SU-DHL-6 (cell line): ENCODE results near the gene CHI3L2.

Source experiments
- H2AFZ ChIP-seq: fragments of 200-600 bp; sonication (generic); 2 replicates; pipeline ENCODE4 v1.6.1; 2014; ENCODE audit warnings: low read depth, mild to moderate bottlenecking, moderate library complexity, mixed read lengths, antibody characterized with exemption, low read length; ENCODE audit not compliant: severe bottlenecking
- H3F3A ChIP-seq: fragments of 200-600 bp; shearing (Covaris generic); 2 replicates; pipeline ENCODE4 v1.6.0; 2016; ENCODE audit warnings: antibody characterized with exemption, mild to moderate bottlenecking; ENCODE audit not compliant: insufficient read depth
- H3K27ac ChIP-seq: fragments of 200-600 bp; sonication (generic); 2 replicates; pipeline ENCODE4 v1.5.1; 2016; ENCODE audit warnings: low read depth, mild to moderate bottlenecking, low read length, moderate library complexity, mixed read lengths
- H3K27me3 ChIP-seq: fragments of 200-600 bp; sonication (generic), shearing (Covaris generic); 2 replicates; pipeline ENCODE4 v1.6.0; 2014; ENCODE audit warnings: mild to moderate bottlenecking, low read length
- H3K36me3 ChIP-seq: fragments of 200-600 bp; sonication (generic); 2 replicates; pipeline ENCODE4 v1.6.1; 2014; ENCODE audit warnings: mild to moderate bottlenecking, low read length, mixed read lengths
- H3K4me2 ChIP-seq: fragments of 300-600, 200-600 bp; shearing (Covaris generic), sonication (generic); 2 replicates; pipeline ENCODE4 v1.6.0; 2014; ENCODE audit warnings: low read length, low read depth, mild to moderate bottlenecking; ENCODE audit not compliant: poor library complexity, severe bottlenecking
- H3K4me3 ChIP-seq: fragments of 200-600 bp; sonication (generic); 2 replicates; pipeline ENCODE4 v1.5.1; 2014; ENCODE audit warnings: antibody characterized with exemption, low read length, mild to moderate bottlenecking, mixed read lengths; ENCODE audit not compliant: insufficient read depth, poor library complexity, severe bottlenecking
- H3K79me2 ChIP-seq: fragments of 200-600 bp; sonication (generic); 2 replicates; pipeline ENCODE4 v1.6.1; 2014; ENCODE audit warnings: mild to moderate bottlenecking, low read length, moderate library complexity; ENCODE audit not compliant: insufficient read depth
- H3K9ac ChIP-seq: fragments of 200-600 bp; sonication (generic); 2 replicates; pipeline ENCODE4 v1.7.0; 2014; ENCODE audit warnings: mild to moderate bottlenecking, low read length
- H3K9me2 ChIP-seq: fragments of 200-600 bp; sonication (generic); replicated peaks from 2 replicates; pipeline ENCODE4 v1.6.1; 2014; ENCODE audit warnings: low read length; ENCODE audit not compliant: insufficient read depth
- H3K9me3 ChIP-seq: fragments of 200-600 bp; sonication (generic); 2 replicates; pipeline ENCODE4 v1.6.1; 2014; ENCODE audit warnings: low read length, mixed read lengths; ENCODE audit not compliant: insufficient read depth
- H4K20me1 ChIP-seq: fragments of 200-600 bp; sonication (generic); 2 replicates; pipeline ENCODE4 v1.6.1; 2014; ENCODE audit warnings: low read depth, mild to moderate bottlenecking, antibody characterized with exemption, low read length, moderate library complexity, mixed read lengths
- EZH2phosphoT487 ChIP-seq: fragments of 200-600 bp; sonication (generic), shearing (Covaris generic); conservative IDR thresholded peaks from 2 replicates; pipeline ENCODE4 v1.6.1; 2018; ENCODE audit warnings: mild to moderate bottlenecking, antibody characterized with exemption, low read length, moderate library complexity, mixed read lengths
- TF ChIP-seq, protein P1 (sequence below): fragments of 200-600 bp; sonication (generic); IDR thresholded peaks from one replicate; pipeline ENCODE4 v1.5.1; 2017; ENCODE audit warnings: antibody characterized with exemption, mild to moderate bottlenecking, low read length, moderate library complexity; ENCODE audit not compliant: insufficient read depth, poor library complexity, severe bottlenecking

The CHI3L2 gene

GRCh38 chr1:111252786-111253185 is 25.3 kb downstream of the CHI3L2 start:
- Histone ChIP-seq H3K9me3 (no peaks in the 10 kb centered on the region), H3K36me3 (no peaks in the 10 kb centered on the region), H3K4me3 (no peak overlapping the region), H3K9ac (no peak overlapping the region), H3K9me2 (no peaks in the 10 kb centered on the region), H4K20me1 (no peaks in the 10 kb centered on the region), H3K27me3 (no peaks in the 10 kb centered on the region), H3K27ac (no peak overlapping the region), H2AFZ (no peak overlapping the region), H3F3A (no peaks in the 10 kb centered on the region), H3K4me2 (no peak overlapping the region), H3K79me2 (no peaks in the 10 kb centered on the region)
- no peak for TF ChIP-seq EZH2phosphoT487
- TF ChIP-seq, protein P1, sequence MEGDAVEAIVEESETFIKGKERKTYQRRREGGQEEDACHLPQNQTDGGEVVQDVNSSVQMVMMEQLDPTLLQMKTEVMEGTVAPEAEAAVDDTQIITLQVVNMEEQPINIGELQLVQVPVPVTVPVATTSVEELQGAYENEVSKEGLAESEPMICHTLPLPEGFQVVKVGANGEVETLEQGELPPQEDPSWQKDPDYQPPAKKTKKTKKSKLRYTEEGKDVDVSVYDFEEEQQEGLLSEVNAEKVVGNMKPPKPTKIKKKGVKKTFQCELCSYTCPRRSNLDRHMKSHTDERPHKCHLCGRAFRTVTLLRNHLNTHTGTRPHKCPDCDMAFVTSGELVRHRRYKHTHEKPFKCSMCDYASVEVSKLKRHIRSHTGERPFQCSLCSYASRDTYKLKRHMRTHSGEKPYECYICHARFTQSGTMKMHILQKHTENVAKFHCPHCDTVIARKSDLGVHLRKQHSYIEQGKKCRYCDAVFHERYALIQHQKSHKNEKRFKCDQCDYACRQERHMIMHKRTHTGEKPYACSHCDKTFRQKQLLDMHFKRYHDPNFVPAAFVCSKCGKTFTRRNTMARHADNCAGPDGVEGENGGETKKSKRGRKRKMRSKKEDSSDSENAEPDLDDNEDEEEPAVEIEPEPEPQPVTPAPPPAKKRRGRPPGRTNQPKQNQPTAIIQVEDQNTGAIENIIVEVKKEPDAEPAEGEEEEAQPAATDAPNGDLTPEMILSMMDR: no peak

GRCh38 chr1:111253876-111254275 is 26.4 kb downstream of the CHI3L2 start:
- H3K4me2 ChIP-seq: no peak overlapping the region
- no peaks in the 10 kb centered on the region for H3K79me2 ChIP-seq
- no peaks in the 10 kb centered on the region for H4K20me1 ChIP-seq
- H3F3A ChIP-seq: no peaks in the 10 kb centered on the region
- no peak overlapping the region for H3K4me3 ChIP-seq
- H3K9me2 ChIP-seq: no peaks in the 10 kb centered on the region
- no peaks in the 10 kb centered on the region for H3K9me3 ChIP-seq
- H3K36me3 ChIP-seq: no peaks in the 10 kb centered on the region
- TF ChIP-seq, protein P1: no peak
- TF ChIP-seq EZH2phosphoT487: no peak
- H2AFZ ChIP-seq: no peak overlapping the region
- H3K27ac ChIP-seq: no peak overlapping the region
- H3K27me3 ChIP-seq: no peaks in the 10 kb centered on the region
- H3K9ac ChIP-seq: no peak overlapping the region

- Histone ChIP-seq H3K4me3 (no peak overlapping the region), H3K9ac (no peak overlapping the region), H2AFZ (no peak overlapping the region), H3K9me2 (no peaks in the 10 kb centered on the region), H3K4me2 (no peak overlapping the region), H3K27ac (no peak overlapping the region), H3K9me3 (no peaks in the 10 kb centered on the region), H3K36me3 (no peaks in the 10 kb centered on the region), H3F3A (no peaks in the 10 kb centered on the region), H3K79me2 (no peaks in the 10 kb centered on the region), H3K27me3 (no peaks in the 10 kb centered on the region), H4K20me1 (no peaks in the 10 kb centered on the region)
- no peak for TF ChIP-seq EZH2phosphoT487
- TF ChIP-seq, protein P1: no peak
Measured at GRCh38 chr1:111256988-111257658, 29.6 kb downstream of the CHI3L2 start.
